ENCODE data around the gene CAMK2D.

CAMK2D gene

DNA sequence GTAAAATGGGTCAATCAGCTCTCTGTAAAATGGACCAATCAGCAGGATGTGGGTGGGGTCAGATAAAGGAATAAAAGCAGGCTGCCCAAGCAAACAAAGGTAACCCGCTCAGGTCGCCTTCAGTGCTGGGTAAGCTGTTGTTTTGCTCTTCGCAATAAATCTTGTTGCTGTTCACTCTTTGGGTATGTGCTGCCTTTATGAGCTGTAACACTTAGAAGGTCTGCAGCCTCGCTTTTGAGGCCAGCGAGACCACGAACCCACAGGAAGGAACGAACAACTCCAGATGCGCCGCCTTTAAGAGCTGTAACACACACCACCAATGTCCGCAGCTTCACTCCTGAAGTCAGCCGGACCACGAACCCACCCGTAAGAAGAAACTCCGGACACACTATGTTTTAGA, 11.5 kb upstream of the CAMK2D start:
- H3K9me3 ChIP-seq (ENCODE audit: severe bottlenecking), result no peaks in the 10 kb centered on the region
- H3K4me1 ChIP-seq (ENCODE audit: insufficient read depth, poor library complexity, severe bottlenecking), result peaks cover 2% of the 10 kb centered on the region
- H3K27me3 ChIP-seq (ENCODE audit: insufficient read depth, poor library complexity, severe bottlenecking), result no peaks in the 10 kb centered on the region
- no peak overlapping the region for H3K27ac ChIP-seq (ENCODE audit: poor library complexity, severe bottlenecking)
- H3K4me3 ChIP-seq (ENCODE audit: severe bottlenecking), result no peak overlapping the region
- no peak for DNase-seq (ENCODE audit: low spot score)
- TF ChIP-seq, protein P1, sequence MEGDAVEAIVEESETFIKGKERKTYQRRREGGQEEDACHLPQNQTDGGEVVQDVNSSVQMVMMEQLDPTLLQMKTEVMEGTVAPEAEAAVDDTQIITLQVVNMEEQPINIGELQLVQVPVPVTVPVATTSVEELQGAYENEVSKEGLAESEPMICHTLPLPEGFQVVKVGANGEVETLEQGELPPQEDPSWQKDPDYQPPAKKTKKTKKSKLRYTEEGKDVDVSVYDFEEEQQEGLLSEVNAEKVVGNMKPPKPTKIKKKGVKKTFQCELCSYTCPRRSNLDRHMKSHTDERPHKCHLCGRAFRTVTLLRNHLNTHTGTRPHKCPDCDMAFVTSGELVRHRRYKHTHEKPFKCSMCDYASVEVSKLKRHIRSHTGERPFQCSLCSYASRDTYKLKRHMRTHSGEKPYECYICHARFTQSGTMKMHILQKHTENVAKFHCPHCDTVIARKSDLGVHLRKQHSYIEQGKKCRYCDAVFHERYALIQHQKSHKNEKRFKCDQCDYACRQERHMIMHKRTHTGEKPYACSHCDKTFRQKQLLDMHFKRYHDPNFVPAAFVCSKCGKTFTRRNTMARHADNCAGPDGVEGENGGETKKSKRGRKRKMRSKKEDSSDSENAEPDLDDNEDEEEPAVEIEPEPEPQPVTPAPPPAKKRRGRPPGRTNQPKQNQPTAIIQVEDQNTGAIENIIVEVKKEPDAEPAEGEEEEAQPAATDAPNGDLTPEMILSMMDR (IDR thresholded peaks at IDR 0.05; ENCODE audit: poor library complexity, severe bottlenecking), result no peak
- no peaks in the 10 kb centered on the region for H3K36me3 ChIP-seq (ENCODE audit: low read depth)
- no peak for ATAC-seq (ENCODE audit: low read depth)

DNA sequence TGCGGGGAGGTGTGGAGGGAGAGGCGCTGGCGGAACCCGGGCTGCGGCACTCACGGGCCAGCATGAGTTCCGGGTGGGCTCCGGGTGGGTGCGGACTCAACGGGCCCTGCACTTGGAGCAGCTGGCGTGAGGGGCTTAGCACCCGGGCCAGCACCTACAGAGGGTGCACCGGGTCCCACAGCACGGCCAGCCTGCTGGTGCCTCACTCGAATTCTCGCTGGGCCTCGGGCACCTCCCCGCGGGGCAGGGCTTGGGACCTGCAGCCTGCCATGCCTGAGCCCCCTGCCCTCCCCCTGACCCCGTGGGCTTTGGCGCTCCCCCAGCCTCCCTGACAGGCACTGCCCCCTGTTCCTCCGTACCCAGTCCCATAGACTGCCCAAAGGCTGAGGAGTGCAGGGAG, 10.8 kb upstream of the CAMK2D start:
- TF ChIP-seq, protein P1 (IDR thresholded peaks at IDR 0.05; ENCODE audit: poor library complexity, severe bottlenecking), result no peak
- H3K27ac ChIP-seq (ENCODE audit: poor library complexity, severe bottlenecking), result no peak overlapping the region
- H3K36me3 ChIP-seq (ENCODE audit: low read depth), result no peaks in the 10 kb centered on the region
- H3K4me3 ChIP-seq (ENCODE audit: severe bottlenecking), result no peak overlapping the region
- no peak for ATAC-seq (ENCODE audit: low read depth)
- DNase-seq (ENCODE audit: low spot score), result no peak
- H3K9me3 ChIP-seq (ENCODE audit: severe bottlenecking), result no peaks in the 10 kb centered on the region
- H3K27me3 ChIP-seq (ENCODE audit: insufficient read depth, poor library complexity, severe bottlenecking), result no peaks in the 10 kb centered on the region
- peaks cover 2% of the 10 kb centered on the region for H3K4me1 ChIP-seq (ENCODE audit: insufficient read depth, poor library complexity, severe bottlenecking)

DNA sequence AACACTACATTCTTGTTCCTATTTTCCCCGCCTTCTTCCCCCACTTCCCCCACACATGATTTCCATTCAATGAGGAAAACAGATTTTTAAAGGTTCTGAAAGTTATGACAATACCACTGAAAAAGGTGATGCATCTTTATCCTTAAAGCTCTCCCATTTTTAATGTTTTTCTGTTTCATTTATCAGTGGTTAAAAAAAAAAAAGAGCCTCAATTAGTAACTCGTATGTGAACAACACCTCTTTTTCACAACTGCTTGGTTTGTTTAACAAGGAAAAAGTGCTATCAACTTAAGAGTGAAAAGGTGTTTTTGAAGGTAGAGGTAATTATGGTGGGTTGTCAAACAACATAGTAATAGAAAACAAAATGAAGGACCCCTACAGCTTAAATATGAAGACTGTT, 8.2 kb upstream of the CAMK2D start:
- Histone ChIP-seq H3K27me3 (ENCODE audit: insufficient read depth, poor library complexity, severe bottlenecking) (no peaks in the 10 kb centered on the region), H3K4me1 (ENCODE audit: insufficient read depth, poor library complexity, severe bottlenecking) (peaks cover 2% of the 10 kb centered on the region), H3K27ac (ENCODE audit: poor library complexity, severe bottlenecking) (no peak overlapping the region), H3K4me3 (ENCODE audit: severe bottlenecking) (no peak overlapping the region), H3K36me3 (ENCODE audit: low read depth) (no peaks in the 10 kb centered on the region), H3K9me3 (ENCODE audit: severe bottlenecking) (no peaks in the 10 kb centered on the region)
- TF ChIP-seq, protein P1 (IDR thresholded peaks at IDR 0.05; ENCODE audit: poor library complexity, severe bottlenecking), result no peak
- DNase-seq (ENCODE audit: low spot score) (no peak), ATAC-seq (ENCODE audit: low read depth) (no peak)

DNA sequence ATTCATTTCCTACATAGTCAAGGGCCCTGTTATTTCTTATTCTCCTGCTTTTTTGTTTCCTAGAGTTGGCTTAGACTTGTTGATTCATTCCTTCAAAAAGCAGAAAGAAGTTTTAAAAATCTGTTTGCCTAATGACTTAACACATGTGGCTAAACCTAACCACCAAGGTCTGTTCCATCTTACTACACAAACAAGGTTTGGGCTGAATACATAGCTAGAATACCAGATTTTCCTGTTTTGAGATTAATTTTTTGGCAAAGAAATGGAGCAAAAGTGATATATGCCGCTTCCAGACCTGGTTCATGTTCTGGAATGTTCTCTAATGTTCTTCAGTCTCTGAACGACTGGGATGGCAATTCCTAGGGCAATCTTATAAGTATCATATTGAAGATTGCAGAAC, 7.4 kb upstream of the CAMK2D start:
- DNase-seq (ENCODE audit: low spot score) (no peak), ATAC-seq (ENCODE audit: low read depth) (no peak)
- Histone ChIP-seq H3K27ac (ENCODE audit: poor library complexity, severe bottlenecking) (no peak overlapping the region), H3K36me3 (ENCODE audit: low read depth) (no peaks in the 10 kb centered on the region), H3K4me1 (ENCODE audit: insufficient read depth, poor library complexity, severe bottlenecking) (peaks cover 2% of the 10 kb centered on the region), H3K27me3 (ENCODE audit: insufficient read depth, poor library complexity, severe bottlenecking) (no peaks in the 10 kb centered on the region), H3K9me3 (ENCODE audit: severe bottlenecking) (no peaks in the 10 kb centered on the region), H3K4me3 (ENCODE audit: severe bottlenecking) (no peak overlapping the region)
- TF ChIP-seq, protein P1 (IDR thresholded peaks at IDR 0.05; ENCODE audit: poor library complexity, severe bottlenecking), result no peak

DNA sequence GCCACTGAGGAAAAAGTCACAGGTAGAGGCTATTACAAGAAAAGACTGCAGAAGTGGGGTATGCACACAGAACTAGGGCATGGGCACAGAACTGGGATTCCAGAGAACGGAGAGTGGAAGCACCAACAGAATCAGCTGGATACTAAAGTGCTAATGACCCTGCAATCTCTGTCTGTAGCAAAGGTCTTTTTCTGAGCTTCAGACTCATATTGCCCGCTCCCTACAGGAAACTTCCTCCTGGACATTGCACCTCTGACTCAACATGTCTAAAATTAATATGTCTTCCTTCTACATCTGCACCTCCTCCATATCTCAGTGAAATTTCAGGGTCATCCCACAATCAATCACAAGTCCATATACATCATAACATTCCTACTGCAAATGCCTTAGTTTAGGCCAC, 5.3 kb upstream of the CAMK2D start:
- Histone ChIP-seq H3K4me1 (ENCODE audit: insufficient read depth, poor library complexity, severe bottlenecking) (peaks cover 5% of the 10 kb centered on the region), H3K36me3 (ENCODE audit: low read depth) (no peaks in the 10 kb centered on the region), H3K4me3 (ENCODE audit: severe bottlenecking) (no peak overlapping the region), H3K27ac (ENCODE audit: poor library complexity, severe bottlenecking) (no peak overlapping the region), H3K27me3 (ENCODE audit: insufficient read depth, poor library complexity, severe bottlenecking) (no peaks in the 10 kb centered on the region), H3K9me3 (ENCODE audit: severe bottlenecking) (no peaks in the 10 kb centered on the region)
- DNase-seq (ENCODE audit: low spot score) (no peak), ATAC-seq (ENCODE audit: low read depth) (no peak)
- TF ChIP-seq, protein P1 (IDR thresholded peaks at IDR 0.05; ENCODE audit: poor library complexity, severe bottlenecking), result no peak

Measured in RWPE2 (cell line).